Mammary epithelial cell (primary cell): ENCODE results near the gene RFWD3.

Experiments used
- EZH2 ChIP-seq: IDR thresholded peaks from 2 replicates; pipeline ENCODE4 v1.6.1; 2012; ENCODE audit warnings: low read length, inconsistent platforms, borderline replicate concordance
- TF ChIP-seq, protein P1 (sequence below), 2 donors: IDR thresholded peaks in 1 of 2; conservative IDR thresholded peaks in 1 of 2; 2 replicates each; pipeline ENCODE4 v1.5.1; 2011 to 2012; ENCODE audit warnings: inconsistent platforms in 2 of 2, low read length in 2 of 2, mild to moderate bottlenecking in 2 of 2, control low read depth in 1 of 2, low read depth in 1 of 2; ENCODE audit not compliant: insufficient read depth in 1 of 2; ENCODE audit errors: extremely low read depth in 1 of 2

DNA sequence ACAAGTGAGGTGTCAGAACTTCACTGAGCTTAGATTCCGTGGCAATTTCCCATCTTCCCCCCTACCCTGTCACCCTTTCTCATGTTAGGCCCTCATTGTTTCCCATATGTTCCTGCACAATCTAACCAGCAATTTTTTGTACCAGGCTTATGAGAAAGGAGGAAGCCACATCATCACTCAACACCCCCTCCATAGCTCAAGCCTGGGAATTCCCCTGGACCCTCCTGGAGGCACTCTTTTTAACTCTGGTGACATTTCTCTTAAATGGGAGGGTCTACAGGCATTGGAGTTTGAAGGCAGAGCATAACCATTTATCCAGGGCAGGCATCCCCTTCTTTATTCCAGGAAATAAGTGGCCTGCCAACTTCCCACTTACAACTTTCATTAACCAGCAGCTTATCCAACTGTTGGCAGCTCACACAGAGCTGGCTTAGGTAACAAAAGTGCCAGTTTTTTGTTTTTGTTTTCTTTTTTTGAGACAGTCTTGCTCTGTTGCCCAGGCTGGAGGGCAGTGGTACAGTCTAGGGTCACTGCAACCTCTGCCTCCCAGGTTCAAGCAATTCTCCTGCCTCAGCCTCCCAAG, 49.4 kb downstream of the RFWD3 start:
- TF ChIP-seq, protein P1, sequence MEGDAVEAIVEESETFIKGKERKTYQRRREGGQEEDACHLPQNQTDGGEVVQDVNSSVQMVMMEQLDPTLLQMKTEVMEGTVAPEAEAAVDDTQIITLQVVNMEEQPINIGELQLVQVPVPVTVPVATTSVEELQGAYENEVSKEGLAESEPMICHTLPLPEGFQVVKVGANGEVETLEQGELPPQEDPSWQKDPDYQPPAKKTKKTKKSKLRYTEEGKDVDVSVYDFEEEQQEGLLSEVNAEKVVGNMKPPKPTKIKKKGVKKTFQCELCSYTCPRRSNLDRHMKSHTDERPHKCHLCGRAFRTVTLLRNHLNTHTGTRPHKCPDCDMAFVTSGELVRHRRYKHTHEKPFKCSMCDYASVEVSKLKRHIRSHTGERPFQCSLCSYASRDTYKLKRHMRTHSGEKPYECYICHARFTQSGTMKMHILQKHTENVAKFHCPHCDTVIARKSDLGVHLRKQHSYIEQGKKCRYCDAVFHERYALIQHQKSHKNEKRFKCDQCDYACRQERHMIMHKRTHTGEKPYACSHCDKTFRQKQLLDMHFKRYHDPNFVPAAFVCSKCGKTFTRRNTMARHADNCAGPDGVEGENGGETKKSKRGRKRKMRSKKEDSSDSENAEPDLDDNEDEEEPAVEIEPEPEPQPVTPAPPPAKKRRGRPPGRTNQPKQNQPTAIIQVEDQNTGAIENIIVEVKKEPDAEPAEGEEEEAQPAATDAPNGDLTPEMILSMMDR (conservative IDR thresholded peaks at IDR 0.05 in 1 of 2, IDR thresholded peaks at IDR 0.05 in 1 of 2; ENCODE audit: extremely low read depth in 1 of 2, insufficient read depth in 1 of 2, low read depth in 1 of 2, low read length in 2 of 2), result no peak
- TF ChIP-seq EZH2, result no peak
